HepG2 (cell line): Measurements from ENCODE around the gene VAV2.

Source experiments
- EP300 ChIP-seq, 3 experiments: sonication (generic) in 1 of 3; formaldehyde crosslinking in 1 of 3; IDR thresholded peaks; 2 replicates each; pipeline versions ENCODE4 v1.5.1 to v1.6.1; 2011 to 2020; ENCODE audit warnings: low read depth in 2 of 3, low read length in 2 of 3, borderline replicate concordance in 1 of 3, improper control_type of control experiment in 1 of 3, mild to moderate bottlenecking in 1 of 3, missing genetic modification reagents in 1 of 3, moderate library complexity in 1 of 3
- HDAC2 ChIP-seq: sonication (generic); formaldehyde crosslinking; IDR thresholded peaks from 2 replicates; pipeline ENCODE4 v1.4.0; 2020; ENCODE audit warnings: missing genetic modification reagents
- KLF13 ChIP-seq: sonication (generic); formaldehyde crosslinking; IDR thresholded peaks from 2 replicates; pipeline ENCODE4 v1.4.0; 2020; ENCODE audit warnings: mild to moderate bottlenecking, missing genetic modification reagents
- MXI1 ChIP-seq: IDR thresholded peaks from 3 replicates; pipeline ENCODE4 v1.6.1; 2012; ENCODE audit warnings: low read depth, low read length, inconsistent platforms, borderline replicate concordance
- NR2C2 ChIP-seq: sonication (generic); formaldehyde crosslinking; IDR thresholded peaks from 2 replicates; pipeline ENCODE4 v1.4.0; 2020; ENCODE audit warnings: missing genetic modification reagents, mild to moderate bottlenecking, moderate library complexity, borderline replicate concordance
- SMARCE1 ChIP-seq: fragments of 450-650 bp; IDR thresholded peaks from 2 replicates; pipeline ENCODE4 v1.6.1; 2017; ENCODE audit warnings: borderline replicate concordance
- ZNF274 ChIP-seq: sonication (generic); formaldehyde crosslinking; IDR thresholded peaks from 2 replicates; pipeline ENCODE4 v1.5.1; 2020; ENCODE audit warnings: mild to moderate bottlenecking, missing genetic modification reagents
- TF ChIP-seq, protein P1 (sequence below): sonication (generic); formaldehyde crosslinking; IDR thresholded peaks from 2 replicates; pipeline ENCODE4 v1.5.0; 2020; ENCODE audit warnings: missing genetic modification reagents
- TF ChIP-seq, protein P2 (sequence below): sonication (generic); formaldehyde crosslinking; IDR thresholded peaks from 2 replicates; pipeline ENCODE4 v1.5.0; 2020; ENCODE audit warnings: mild to moderate bottlenecking, missing genetic modification reagents, moderate library complexity
- TF ChIP-seq, protein P3 (sequence below): IDR thresholded peaks from 2 replicates; pipeline ENCODE4 v1.6.1; 2016; ENCODE audit warnings: mild to moderate bottlenecking, missing biosample characterization, missing genetic modification reagents

DNA sequence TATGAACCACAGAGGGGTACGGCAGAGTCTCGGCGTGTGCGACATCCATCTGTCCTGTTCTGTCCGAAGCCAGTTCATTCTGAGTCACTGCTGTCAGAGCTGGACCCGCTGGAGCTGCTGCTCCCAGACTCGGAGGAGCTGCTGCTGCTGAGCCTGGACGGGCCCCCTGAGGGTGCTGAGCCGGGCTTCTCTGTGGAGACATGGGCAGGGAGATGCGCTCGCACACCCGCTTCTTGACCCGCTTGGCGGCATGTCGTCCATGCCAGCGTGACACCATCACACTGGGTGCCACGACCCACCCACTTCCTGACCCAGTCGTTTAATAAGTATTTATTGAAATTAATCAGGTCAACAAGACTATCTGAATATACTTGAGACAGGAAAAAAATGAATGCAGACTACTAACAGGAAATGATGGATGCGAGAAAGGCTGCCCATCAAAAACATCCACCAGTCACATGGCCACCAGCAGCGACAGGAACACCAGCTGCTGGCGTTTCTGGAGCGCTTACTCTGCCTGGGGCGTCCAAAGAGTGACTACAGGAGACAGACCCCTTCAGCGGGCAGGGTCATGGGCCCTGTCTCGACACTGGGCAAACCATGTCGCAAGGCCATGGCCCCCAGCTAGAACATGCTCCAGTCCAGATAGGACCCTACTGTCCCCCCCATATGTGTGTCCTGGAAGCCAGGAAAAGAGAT lies 41.5 kb upstream of the VAV2 start:
- TF ChIP-seq ZNF274 (CRISPR knock-in tag) (no peak), SMARCE1 (no peak), EP300 (IDR thresholded peaks at IDR 0.05; ENCODE audit: low read depth in 2 of 2, low read length in 2 of 2) (no peak), EP300 (CRISPR knock-in tag; IDR thresholded peaks at IDR 0.05; ENCODE audit: borderline replicate concordance) (no peak), MXI1 (no peak), KLF13 (CRISPR knock-in tag) (no peak), HDAC2 (CRISPR knock-in tag) (no peak), NR2C2 (CRISPR knock-in tag) (no peak)
- TF ChIP-seq, protein P1, sequence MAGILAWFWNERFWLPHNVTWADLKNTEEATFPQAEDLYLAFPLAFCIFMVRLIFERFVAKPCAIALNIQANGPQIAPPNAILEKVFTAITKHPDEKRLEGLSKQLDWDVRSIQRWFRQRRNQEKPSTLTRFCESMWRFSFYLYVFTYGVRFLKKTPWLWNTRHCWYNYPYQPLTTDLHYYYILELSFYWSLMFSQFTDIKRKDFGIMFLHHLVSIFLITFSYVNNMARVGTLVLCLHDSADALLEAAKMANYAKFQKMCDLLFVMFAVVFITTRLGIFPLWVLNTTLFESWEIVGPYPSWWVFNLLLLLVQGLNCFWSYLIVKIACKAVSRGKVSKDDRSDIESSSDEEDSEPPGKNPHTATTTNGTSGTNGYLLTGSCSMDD (CRISPR knock-in tag): no peak
- TF ChIP-seq, protein P2, sequence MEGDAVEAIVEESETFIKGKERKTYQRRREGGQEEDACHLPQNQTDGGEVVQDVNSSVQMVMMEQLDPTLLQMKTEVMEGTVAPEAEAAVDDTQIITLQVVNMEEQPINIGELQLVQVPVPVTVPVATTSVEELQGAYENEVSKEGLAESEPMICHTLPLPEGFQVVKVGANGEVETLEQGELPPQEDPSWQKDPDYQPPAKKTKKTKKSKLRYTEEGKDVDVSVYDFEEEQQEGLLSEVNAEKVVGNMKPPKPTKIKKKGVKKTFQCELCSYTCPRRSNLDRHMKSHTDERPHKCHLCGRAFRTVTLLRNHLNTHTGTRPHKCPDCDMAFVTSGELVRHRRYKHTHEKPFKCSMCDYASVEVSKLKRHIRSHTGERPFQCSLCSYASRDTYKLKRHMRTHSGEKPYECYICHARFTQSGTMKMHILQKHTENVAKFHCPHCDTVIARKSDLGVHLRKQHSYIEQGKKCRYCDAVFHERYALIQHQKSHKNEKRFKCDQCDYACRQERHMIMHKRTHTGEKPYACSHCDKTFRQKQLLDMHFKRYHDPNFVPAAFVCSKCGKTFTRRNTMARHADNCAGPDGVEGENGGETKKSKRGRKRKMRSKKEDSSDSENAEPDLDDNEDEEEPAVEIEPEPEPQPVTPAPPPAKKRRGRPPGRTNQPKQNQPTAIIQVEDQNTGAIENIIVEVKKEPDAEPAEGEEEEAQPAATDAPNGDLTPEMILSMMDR (CRISPR knock-in tag): no peak
- TF ChIP-seq, protein P3, sequence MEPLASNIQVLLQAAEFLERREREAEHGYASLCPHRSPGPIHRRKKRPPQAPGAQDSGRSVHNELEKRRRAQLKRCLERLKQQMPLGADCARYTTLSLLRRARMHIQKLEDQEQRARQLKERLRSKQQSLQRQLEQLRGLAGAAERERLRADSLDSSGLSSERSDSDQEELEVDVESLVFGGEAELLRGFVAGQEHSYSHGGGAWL (CRISPR knock-in tag): no peak
